ENCODE results near the gene SHC2.

Gene SHC2

GRCh38 chr19:371501-372168 lies 89.2 kb downstream of the SHC2 start:
- no peak for FAIRE-seq

GRCh38 chr19:370641-371330 lies 90.0 kb downstream of the SHC2 start:
- no peak for FAIRE-seq

GRCh38 chr19:369876-370275 lies 91.0 kb downstream of the SHC2 start:
- no peak for FAIRE-seq

GRCh38 chr19:369256-369655 lies 91.6 kb downstream of the SHC2 start:
- no peak for FAIRE-seq

- no peak for FAIRE-seq
Measured at GRCh38 chr19:368630-369024, 92.2 kb downstream of the SHC2 start.

- no peak for FAIRE-seq
Measured at GRCh38 chr19:367963-368629, 92.7 kb downstream of the SHC2 start.

- FAIRE-seq = no peak
Measured at GRCh38 chr19:367561-367960, 93.3 kb downstream of the SHC2 start.

GRCh38 chr19:366951-367350 lies 93.9 kb downstream of the SHC2 start:
- no peak for FAIRE-seq

All from endometrium (tissue), 2 donors.